ENCODE measurements around the gene SPNS2.

The SPNS2 gene

DNA sequence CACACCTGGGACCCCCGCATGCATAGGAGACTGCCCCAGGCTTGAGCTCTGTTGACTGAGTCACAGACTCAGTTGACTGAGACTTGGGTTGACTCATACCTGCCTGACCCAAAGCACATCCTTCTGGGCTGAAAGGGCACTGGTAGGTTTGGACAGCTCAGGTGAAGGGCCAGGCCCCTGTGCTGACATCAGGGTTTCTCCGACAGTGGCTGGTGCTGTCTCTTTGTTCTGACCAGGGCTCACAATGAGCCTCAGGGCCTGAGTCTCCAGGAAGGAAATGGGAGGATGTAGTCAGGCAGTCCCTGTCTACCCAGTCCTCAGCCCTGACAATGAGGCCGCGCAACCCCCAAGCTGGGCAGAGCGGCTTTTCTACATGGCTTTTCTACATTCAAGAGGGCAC is 6.5 kb downstream of the SPNS2 start:
- H3K27ac ChIP-seq: no peak overlapping the region
- TF ChIP-seq ZFX (IDR thresholded peaks at IDR 0.05; ENCODE audit: borderline replicate concordance): no peak
- TF ChIP-seq, protein P1, sequence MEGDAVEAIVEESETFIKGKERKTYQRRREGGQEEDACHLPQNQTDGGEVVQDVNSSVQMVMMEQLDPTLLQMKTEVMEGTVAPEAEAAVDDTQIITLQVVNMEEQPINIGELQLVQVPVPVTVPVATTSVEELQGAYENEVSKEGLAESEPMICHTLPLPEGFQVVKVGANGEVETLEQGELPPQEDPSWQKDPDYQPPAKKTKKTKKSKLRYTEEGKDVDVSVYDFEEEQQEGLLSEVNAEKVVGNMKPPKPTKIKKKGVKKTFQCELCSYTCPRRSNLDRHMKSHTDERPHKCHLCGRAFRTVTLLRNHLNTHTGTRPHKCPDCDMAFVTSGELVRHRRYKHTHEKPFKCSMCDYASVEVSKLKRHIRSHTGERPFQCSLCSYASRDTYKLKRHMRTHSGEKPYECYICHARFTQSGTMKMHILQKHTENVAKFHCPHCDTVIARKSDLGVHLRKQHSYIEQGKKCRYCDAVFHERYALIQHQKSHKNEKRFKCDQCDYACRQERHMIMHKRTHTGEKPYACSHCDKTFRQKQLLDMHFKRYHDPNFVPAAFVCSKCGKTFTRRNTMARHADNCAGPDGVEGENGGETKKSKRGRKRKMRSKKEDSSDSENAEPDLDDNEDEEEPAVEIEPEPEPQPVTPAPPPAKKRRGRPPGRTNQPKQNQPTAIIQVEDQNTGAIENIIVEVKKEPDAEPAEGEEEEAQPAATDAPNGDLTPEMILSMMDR (IDR thresholded peaks at IDR 0.05): no peak

DNA sequence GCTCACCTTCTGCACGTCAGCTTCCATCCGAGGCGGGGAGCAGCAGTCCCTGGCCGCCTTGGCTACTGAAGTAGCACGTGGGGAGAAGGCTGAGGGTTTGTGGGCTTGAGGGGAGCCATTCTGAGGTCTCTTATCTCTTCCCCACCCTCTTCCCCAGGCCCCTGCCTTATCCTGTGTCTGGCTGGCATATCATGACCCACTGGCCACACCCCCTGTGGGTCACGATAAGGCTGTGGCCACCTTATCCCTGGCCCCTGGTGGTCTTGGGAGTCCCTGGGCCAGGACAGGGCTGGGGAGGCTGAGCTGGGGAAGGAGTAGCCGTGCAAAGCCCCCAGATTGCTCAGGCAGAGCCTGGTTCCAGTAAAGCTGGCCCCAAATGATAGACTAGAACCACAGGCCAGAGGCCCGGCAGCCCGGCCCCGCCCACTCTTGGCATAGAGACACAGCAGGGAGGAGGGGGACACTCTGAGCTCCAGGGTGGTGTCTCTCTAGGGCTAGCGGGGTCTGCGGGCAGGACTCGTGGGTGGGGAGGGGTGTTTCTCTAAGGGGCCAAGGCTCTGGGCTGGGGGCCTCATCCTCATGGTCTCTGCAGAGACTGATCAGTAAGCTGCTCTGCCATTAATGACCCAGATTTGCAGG is 7.6 kb downstream of the SPNS2 start:
- H3K27ac ChIP-seq: no peak overlapping the region
- no peak for TF ChIP-seq ZFX (IDR thresholded peaks at IDR 0.05; ENCODE audit: borderline replicate concordance)
- TF ChIP-seq, protein P1 (IDR thresholded peaks at IDR 0.05): no peak

DNA sequence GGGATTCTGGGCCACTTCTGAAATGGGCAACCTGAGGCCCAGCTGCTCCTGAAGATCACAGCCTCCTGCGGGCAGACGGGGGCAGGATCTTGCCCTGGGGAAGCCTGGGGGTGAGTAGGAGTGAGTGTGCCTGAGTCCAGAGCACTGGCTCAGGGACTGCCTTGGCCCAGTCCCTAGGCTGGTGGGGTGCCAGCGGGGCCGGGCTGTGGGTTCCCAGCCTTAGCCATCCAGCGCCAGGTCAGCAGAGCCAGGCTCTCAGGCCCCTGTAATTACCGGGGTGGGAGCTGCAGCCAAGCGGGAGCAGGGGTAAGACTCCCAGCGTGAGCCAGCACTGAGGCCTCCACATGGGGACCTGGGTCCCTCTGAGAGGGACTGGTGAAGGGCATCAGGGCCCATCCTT is 8.2 kb downstream of the SPNS2 start:
- TF ChIP-seq ZFX (IDR thresholded peaks at IDR 0.05; ENCODE audit: borderline replicate concordance): no peak
- TF ChIP-seq, protein P1 (IDR thresholded peaks at IDR 0.05): no peak

DNA sequence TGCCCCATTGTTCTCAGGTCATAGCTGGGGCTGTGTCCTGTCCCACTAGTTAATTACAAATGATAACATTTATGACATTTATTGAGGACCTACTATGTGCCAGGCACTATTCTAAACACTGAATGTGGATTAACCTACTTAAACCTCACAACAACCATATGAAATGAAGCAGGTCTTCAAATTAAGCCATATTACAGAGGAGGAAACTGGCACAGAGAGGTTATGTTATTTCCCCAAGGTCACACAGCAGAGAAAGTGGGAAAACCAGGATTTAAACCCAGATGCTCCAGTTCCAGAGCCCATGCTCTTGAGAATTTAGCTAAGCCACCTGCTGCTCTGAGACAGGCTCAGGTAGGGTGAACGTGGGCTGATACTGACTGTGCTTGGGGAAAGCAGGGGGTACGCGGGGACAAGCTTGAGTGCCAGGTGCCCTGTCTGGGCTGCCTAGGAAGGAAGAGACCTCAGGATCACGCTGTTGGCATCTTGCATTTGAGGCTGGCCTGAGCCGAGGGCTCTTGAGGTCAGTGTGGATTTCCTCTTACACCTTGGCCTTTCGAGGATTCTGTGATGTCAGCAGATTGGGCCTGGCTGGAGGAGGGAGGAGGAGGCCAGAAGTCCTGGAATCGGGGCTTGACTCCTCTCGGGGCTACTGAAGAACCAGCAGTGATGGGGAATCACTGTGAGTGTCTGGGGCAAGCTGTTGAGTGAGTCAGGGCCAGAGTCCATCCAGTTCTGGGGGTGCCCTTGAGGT is 8.9 kb downstream of the SPNS2 start:
- no peak for TF ChIP-seq ZFX (IDR thresholded peaks at IDR 0.05; ENCODE audit: borderline replicate concordance)
- TF ChIP-seq, protein P1 (IDR thresholded peaks at IDR 0.05): no peak
- no peak overlapping the region for H3K27ac ChIP-seq

More for the DNA sequence above, 8.2 kb downstream of the SPNS2 start:
- no peak overlapping the region for H3K27ac ChIP-seq

DNA sequence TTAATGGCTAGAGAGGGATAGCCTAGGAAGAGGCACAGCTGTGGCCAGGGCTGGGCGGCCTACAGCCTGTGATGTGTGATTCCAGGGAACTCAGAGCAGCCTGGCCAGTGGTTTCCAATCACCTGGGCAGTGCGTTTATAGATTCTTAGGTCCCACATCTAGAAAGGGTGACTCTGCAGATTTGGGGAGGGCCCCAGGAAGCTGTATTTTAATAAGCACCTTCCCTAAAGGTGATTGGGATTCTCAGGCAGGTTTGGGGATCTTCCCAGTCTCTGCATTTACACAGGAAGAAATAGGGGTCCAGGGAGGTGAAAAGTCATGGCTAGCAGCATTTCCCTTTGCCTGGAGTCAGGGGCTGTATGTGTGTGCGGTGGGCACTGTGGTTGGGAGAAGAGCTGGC is 9.5 kb downstream of the SPNS2 start:
- no peak for TF ChIP-seq ZFX (IDR thresholded peaks at IDR 0.05; ENCODE audit: borderline replicate concordance)
- TF ChIP-seq, protein P1 (IDR thresholded peaks at IDR 0.05): no peak
- no peak overlapping the region for H3K27ac ChIP-seq

DNA sequence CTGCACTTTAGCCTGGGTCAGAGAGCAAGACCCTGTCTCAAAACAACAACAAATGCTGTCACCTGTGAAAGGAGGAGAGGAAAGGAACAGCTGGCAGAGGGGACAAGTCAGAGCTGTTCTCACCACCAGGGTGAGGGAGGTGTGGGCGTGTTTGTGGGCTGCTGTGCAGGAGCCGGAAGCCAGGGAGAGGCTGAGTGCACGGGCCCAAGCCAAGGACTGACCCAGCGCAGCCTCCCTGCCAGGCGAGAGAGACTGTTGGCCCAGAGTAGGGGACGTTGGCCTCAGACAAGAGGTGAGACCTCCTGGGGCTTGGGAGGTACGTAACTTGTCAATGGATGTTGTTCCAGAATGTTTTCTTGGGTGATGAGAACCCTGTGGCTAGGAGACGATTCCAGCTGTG is 10.7 kb downstream of the SPNS2 start:
- TF ChIP-seq ZFX (IDR thresholded peaks at IDR 0.05; ENCODE audit: borderline replicate concordance): no peak
- TF ChIP-seq, protein P1 (IDR thresholded peaks at IDR 0.05): no peak
- no peak overlapping the region for H3K27ac ChIP-seq

All from 22Rv1 (cell line).